NCI-H187 (cell line): ENCODE results near the gene HLF.

ENCODE experiments used
- DNase-seq, 2 experiments: peaks; one replicate each; lab custom pipeline; 2025; lab: John Stamatoyannopoulos, UW

HLF gene

DNA sequence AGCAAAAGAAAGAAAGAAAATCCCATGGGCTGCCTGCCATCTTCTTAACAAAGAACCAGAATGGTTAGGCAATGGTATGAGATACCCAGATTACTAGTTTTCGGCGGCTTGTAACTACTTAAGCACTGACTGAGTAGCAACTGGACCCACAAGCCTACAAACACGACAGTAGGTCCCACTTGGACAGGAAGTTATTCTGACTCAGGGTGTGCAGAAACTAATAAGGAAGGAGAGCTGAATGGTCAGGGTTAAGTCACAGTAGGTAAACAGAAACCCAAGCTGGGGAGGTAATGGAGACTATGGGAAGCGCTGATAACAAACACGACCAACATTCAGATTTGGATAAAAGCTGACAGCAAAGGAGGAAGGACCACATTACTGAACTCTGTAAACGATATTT lies 10.4 kb upstream of the HLF start:
- no peak for DNase-seq

DNA sequence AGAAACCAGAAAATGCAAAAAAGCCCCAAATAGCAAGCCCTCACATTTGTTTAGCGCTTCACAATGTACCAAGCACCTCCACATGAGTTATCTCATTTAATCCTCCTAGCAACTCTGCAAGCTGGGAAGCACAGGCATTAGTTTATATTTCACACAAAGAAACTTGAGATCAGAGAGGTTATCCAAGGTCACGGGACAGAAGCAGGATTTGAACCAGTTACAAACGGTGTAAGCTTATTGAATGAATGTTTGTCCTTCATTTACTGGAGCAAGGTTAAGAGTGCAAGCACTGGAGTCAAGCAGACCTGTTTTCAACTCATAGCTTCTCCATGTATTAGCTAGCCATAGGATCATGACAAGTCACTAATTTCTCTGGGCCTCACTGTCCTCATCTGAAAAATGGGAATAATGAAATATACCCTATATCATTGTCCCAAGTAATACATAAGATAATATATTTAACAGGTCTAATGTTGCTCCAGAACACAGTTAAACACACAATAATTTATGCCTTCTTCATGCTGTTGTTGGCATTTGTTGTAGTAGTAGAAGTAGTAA lies 6.1 kb upstream of the HLF start:
- no peak for DNase-seq

DNA sequence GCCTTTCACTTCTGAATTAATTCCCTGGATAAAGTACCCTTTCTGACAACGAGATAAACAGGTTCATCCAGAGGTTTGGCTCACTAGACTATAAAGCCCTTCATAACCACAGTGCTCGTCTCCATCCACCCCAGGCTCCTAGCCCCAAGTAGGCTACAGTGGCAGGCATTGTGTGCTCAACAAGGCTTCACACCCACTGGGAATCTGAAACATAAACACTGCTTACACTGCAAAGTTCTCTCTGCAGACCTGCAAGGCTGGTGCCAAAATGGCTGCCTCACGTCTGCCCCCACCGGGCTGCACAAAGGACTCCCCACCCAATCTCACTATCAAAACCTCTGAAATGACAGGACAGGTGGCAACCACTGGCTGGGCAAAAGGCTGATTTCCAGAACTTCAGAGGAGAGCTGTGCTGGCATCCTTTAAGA lies 5.1 kb upstream of the HLF start:
- DNase-seq = no peak

DNA sequence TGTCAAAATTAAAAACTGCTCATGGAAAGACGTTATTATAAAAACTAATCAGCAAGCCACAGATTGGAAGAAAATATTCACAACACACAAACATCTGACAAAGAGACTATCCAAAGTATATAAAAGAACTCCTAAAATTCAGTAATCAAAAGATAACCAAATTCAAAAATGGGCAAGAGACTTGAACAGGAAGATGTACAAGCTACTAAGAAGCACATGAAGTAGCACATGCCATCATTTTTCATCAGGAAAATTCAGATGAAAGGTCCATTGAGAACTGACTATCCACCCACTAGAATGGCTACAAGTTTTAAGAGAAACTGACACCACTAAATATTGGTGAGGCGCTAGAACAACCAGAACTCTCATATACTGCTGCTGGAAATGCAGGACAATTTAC lies 3.4 kb upstream of the HLF start:
- no peak for DNase-seq

DNA sequence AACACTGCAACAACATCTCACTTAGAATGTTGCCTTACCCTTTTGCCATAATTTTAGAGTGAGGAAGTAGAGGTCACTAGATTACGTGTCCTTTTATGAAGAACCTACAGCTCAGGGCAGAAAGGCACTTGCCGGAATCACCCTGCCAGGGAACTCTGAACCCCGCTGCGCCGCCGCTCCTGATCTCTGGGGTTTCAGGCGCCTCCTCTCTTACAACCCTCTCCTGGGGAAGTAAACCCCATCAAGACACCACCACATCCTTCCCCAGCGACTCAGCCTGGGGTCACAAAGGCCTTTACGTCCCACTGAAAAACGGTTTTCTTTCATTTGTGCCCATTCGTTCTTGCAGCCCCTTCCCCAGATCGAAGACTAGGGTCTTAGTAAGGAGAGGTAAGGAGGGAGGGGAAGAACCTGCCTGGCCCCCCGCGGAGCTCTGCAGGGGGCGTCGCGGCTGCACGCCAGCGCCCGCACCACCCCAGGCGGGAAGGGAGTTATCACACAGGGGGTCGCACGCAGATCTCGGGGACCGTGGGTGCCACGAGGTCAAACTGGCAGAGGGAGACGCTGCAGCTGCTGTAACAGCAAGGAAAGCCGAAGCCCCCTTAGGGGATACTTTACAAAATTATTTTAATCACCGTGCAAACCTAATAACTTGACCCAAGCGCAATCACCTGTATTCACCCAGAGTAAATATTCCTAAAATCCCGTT lies 1.0 kb upstream of the HLF start:
- no peak for DNase-seq

DNA sequence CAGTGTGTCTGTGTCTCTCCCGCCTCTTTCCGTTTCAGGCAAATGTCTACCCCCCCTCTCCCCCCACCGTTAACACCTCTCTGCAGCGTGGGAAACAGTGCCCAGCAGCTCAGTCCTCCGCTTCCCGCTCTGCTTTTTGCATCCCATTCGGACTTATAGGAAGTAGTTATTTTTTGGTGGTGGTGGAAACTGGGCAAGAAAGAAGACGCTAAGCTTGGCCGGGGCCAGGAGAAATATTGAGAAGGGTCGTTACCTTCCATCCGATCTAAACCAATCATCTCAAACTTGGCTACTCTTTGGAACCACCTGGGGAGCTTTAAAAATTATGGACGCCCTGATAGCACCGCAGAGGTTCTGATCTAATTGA lies 499 bp upstream of the HLF start:
- no peak for DNase-seq

DNA sequence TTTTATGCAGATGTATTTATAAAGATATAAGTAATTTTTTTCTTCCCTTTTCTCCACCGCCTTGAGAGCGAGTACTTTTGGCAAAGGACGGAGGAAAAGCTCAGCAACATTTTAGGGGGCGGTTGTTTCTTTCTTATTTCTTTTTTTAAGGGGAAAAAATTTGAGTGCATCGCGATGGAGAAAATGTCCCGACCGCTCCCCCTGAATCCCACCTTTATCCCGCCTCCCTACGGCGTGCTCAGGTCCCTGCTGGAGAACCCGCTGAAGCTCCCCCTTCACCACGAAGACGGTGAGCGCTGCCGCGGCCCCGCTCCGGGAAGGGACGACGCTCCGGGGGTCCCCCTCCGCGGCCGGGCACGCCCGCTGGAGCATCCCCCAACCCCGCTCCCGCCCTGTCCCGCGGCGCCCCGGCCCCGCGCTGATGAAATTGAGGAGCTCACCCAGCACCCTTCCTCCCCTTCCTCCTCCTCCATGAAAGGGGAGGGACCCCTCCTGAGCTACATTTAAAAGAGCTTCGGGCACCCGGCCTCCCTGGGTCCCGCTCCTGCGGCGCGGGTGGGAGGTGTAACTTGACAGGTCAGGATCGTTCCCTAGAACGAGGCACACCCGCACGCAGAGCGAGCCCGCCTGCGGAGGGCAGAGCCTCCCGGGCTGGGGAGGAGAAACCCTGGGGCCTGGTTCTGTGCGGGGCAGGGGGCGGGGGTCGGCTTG lies 706 bp downstream of the HLF start:
- no peak for DNase-seq

DNA sequence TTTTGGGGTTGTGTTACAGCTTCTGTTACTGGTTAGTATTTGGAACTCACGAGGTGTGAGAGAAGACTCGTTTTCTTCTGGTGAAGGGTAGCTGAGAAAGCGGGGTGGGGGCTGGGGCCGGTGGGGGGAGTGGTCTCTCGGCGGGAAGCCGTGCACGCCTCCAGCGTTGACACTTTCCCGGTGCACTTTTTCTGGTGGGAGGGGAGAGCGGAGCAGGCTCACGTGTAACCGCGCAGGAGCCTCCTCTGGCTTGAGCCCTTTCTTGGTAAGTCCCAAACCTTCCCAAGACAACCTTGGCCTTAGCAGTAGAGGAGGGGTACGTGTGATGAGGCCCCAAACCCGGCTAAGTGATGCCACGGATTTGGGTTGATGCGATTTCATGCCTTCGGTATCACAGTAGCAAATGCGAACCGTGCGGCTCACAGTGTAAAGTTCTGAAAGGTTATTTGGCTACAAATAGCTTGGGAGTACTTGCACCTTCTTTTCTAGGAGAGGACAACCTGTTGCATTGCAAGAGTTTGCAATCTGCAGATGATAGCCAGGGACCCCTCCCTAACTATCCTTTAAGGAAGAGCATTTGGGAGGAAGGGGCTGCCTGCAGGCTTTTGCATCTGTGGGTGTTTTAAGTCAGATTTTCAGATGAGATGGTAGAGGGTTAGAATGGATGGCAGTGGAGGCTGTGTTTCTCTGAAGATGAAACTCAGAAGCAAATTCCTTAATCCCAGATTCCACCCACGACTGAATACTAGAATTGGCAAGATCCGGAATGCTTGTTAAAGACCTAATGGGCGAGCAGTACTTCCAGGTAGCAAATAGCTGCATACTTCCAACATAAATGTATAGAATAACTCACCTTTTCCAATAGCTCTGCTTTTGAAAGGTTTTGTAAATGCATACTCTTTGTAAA lies 1.5 kb downstream of the HLF start:
- no peak for DNase-seq

DNA sequence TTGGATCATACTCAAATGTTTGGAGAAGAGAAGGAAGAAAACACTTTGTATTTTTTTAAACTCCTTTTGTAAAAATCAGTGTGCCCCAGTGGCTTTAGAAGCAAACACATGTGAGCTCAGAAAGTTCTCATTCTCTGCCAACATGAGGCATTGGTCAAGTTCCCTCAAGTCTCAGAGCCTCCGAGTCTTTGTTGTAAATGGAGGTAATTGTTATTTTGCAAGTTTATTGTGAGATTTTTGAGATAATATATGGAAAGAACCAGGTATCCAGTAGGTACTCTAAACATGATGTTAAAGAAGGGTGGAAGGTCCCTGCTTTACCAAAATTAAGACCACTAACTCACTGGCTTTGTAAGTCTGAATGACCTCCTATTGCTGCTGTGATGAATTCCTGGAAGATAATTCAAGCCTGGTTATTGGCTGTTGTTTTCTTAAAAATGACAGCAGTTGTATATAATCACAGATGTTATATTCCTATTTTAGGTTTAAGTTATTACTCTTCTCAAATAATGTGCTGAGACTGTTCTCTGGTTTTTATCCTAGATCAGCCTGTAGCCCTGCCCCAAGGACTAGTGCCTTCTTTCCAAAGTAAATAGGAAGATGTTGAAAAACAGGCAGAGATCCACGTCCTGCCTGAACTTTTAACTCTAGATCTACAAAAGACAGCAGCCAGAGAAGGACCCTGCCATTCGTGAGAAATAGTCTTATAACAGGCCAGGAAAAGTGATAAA lies 2.4 kb downstream of the HLF start:
- DNase-seq = no peak

DNA sequence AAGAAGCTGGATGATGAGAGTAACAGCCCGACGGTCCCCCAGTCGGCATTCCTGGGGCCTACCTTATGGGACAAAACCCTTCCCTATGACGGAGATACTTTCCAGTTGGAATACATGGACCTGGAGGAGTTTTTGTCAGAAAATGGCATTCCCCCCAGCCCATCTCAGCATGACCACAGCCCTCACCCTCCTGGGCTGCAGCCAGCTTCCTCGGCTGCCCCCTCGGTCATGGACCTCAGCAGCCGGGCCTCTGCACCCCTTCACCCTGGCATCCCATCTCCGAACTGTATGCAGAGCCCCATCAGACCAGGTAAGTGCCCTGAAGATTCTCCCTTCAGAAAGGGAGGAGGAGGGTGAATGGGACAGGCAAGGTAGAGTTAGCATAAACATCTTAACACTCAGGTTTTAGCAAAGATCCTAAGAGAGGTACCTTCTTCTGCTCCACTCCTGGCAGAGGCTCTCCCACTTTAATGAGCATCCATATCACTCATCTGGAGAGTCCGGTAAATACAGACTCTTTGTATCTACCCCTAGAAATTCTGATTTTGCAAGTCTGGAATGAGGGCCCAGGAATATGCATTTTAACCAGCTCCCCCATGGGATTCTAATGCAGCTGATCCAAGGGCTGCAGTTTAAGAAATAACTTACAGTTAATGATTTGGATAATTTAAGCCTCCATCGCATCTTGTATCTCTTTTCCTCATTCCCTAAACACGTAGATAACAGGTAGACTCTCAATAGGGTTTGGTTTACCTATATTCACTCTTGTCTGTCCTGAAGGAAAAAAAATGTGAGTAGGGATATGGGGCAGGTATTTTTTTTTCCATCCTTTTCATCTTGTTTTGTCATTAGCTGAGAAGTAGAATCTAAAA lies 3.3 kb downstream of the HLF start:
- DNase-seq = no peak

DNA sequence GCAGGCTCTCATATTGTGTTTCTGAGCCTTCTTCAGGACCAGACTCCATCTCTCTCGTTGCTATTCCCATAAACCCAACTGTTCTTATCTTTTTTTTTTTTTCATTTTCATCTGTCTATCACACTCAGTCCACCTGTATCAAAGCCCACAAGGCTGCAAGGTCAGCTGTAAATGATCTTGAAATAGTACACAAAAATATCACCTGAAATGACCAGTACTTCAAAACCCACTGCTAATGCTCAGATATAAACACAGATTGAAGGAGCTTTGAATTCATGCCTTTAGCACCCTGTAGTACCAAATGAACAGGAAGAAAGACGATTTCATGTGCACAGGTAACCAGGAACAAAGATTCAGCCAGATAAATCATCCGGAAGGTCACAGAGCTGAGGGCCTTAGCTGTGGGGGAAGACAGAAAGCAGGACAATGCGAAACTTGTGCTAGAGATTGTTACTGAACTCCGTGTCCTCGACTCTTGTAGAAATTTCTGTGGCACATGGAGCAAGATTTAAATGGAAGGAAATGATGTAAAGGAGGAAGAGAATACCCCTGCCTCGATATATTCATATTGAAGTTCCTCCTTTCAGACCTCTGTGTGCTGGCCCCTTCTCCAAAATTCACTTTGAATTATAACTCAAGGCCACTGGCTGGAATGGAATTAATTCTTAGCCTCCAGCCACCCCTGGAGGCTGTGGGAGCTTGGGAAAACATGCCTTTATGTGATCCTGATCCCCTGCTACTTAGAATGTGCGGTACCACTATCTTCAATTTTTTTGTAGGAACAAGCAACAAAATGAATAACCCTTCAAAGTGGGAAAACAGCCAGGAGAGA lies 4.1 kb downstream of the HLF start:
- DNase-seq = no peak

DNA sequence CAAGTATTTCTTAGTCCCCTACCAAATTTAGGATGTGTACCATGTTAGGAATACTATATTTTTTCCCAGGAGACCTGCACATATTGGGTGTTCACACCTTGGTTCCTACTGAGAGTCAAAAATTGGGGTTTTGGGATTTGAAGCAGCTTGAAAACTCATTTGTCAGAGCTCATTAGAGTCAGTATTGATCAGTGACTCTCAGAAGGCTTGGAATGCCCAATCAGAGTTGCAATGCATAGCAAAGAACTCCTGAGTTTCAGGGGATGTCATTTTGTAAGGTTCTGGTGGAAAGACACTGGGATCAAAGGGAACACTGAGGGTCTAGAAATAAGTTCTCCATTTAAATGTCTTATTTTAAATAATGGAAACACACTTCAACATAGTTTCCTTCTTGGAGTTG lies 5.1 kb downstream of the HLF start:
- DNase-seq = no peak

DNA sequence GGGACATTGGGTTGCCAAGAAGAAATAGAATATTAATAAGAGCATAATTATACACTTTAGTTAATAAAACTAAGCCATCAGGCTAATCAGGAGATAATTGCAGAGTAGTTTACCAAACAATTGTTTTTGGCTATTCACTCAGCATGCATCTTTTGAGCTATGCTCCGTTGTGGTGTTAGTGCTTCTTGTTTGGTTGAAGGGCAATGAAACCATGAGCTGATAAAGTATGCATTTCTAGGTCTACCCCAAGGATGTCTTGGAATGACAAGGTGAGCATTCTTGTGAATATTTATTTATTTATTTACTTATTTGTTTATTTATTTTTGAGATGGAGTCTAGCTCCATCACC lies 6.4 kb downstream of the HLF start:
- no peak for DNase-seq

DNA sequence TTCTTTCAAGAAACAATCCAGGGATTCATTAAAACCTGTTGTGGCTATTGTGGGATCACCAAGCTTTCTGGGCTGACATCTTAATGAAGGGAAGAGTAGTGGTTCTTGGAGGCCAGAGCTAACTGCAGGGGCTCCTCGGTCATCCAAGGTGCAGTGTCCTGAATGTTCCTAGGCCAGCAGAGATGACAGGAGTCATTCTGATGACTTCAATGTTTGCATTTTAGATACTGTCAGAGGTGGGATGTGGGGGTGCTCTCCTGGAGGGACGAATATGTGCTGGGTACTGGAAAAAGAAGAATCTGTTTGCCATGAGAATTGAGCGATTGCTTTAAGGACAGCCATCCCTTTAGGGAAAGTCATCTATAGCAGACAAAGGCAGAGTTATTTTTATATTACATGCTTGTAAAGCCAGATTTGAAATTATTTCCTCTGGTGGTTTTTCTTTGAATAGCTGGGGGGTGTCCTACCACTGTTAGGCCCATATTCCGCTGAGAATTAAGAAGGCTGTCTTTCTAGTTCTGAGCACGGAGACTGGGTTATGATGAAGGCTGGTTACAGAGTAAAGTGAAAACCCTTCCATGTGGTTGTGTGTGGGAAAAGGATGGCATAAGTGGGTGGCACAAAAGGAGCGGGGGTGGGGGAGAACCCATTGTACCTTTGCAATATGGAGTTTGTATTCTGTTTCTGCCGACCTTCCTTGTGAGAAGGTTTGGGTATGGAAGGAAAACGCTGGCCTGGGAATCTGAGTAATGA lies 7.4 kb downstream of the HLF start:
- DNase-seq = no peak

DNA sequence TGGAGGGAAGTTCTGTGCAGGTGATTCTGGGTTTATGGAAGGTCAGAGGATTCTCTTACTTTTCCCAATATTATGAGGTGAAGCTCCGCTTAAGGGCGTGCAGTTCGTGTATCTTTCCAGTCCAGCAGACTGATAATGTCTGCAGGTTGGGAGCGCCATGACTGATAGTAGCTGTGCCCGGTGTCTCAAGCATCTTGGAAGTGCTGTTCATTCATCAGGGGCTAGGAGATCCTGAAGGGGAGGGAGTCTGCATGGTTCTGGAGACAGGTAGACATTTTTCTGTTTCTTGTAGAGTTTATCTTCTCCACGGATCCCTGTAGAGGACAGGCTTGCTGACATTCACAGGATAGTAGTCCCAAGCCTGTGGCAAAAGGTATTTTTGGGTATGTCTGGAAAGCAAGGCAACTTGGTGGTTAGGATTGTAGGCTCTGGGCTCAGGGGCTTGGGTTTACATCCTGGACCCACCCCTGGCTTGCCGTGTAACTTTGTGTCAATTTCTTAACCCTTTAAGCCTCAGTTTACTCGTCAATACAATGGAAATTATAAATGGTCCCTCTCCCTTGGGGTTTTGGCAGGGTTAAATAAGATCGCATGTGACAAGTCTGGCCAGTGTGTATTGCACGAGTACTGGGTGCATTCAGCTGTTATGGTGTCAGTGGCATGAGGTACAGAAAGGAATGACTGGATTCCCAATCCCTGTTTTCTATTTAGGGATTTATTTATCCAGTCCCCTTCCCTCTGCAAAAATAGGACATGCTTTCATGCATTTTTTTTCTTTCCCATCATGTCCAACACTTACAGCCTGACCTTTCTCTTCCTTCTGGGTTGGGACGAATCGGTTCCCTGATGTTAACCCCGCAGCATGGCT lies 8.2 kb downstream of the HLF start:
- no peak for DNase-seq

DNA sequence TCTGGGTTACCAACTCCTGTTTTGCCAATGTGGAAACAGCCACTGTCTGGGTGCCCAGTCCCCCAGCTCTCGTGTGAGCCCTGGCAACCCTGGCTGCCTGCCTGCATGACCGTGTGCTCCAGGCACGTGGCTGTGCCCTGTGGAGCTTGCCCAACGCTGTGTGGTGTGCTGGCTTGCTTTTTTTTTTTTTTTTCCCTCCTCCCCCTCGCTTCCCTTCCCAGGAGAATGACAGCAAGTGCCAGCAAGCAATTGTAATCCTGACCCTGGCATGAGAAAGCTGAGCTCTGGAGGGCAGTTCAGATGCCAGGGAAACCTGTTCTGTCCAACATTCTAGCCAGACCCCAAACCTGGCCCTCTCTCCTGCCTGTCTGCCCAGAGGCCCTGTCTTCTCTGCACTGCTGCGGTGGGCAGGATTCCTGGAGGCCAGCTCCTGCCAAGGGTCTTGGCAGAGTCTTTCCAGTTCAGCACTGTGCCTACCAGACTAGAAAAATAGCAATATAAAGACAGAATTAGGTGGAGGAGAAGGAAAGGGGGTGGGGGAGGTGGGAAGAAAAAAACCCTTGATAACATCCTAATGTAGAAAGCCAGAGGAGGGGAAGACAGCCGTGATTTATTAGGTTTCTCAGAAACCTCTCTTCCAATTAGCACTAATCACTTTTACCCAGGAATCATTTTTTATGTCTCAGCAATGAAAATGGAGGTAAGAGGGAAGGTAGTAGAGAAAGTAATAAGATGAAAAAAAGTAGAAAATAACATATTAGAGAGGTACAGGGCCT lies 9.0 kb downstream of the HLF start:
- no peak for DNase-seq
